HG02610 (cell line): Measurements from ENCODE around the gene YBX2.
"Not testable (repeated sequence)": the region's sequence is repeated elsewhere in the genome, so short reads cannot be mapped to it uniquely, and the experiment has no call there.

Source experiments
- ATAC-seq: cut with Tn5 transposase; IDR thresholded peaks from one replicate; pipeline ENCODE4 v1.9.1; 2021; ENCODE audit warnings: mild to moderate bottlenecking, moderate library complexity; ENCODE audit not compliant: unreplicated experiment

The YBX2 gene

DNA sequence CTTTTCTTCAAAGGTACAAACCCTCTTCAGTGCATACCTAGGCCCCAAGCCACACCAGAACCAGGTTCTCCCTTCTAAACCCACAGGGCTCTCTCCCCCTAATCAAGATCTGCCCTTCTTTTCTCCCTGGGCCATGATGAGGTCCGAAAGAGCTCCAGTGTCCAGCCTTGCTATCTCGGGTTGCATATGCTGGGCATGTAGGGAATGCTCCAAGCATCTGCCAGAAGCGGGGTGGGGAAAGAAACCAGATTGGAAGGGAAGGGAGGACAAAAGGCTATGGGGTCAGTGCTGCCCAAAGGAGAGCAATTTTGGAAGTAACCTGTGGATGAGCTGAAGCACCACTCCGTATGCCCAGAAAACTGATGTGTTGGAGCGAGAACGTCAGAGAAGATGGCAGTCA lies 45.2 kb downstream of the YBX2 start:
- ATAC-seq, result no peak

DNA sequence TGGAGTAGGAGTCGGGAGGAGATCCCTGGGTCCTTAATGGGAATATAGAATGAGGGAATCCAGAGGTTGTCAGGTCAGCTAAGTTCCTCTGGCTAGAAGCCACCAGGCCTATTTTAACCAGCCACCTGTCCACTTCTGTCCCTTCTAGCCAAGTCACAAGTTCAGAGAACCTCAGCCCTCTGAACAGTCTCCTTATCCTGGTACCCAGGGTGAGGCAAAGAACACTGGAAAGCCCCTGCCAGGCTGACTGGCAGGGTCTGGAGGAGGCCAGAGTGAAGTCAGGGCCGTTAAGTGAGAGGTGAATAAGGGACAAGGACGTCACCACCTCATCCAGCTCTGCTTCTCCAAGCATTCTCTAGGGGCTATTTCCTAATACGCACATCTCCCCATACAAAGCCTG lies 45.6 kb downstream of the YBX2 start:
- no peak for ATAC-seq

- ATAC-seq, result no peak
Observed at GRCh38 chr17:7246779-7247178, 47.7 kb downstream of the YBX2 start.

DNA sequence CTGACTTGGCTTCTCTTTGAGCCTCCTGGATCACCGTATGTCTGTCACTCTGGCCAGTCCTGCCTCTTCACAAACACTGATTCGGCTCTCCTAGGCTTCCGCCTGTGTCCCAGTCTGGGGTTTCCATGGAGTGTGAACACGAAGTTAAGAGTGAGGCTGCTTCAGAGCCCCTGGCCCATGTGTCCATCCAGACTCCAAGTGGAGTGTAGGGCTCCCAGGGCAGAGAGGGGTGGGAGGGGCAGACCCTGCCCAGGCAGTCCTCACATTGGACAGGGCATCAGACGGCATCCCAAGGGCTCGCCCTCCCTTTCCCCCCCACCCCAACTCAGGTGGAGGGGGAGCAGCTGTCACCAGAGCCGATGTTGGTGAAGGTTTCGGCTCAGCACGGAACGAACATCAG lies 50.6 kb downstream of the YBX2 start:
- ATAC-seq, result not testable (repeated sequence)

DNA sequence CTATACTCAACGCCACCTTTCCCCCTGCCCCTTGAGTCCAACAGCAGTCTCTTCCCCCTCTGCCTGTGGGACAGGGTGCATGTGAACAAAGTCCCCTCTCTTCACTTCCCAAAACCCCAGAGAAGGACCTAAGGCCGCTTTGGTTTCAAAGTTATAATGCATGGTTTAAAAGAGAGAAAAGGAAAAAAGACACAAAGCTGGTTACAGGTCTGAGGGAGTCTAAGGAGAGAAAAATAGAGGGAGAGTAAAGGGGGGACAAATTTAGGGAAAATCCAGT lies 51.0 kb downstream of the YBX2 start:
- ATAC-seq, result no peak

GRCh38 chr17:7242717-7243452 lies 51.6 kb downstream of the YBX2 start:
- ATAC-seq, result peak; percentile 33

DNA sequence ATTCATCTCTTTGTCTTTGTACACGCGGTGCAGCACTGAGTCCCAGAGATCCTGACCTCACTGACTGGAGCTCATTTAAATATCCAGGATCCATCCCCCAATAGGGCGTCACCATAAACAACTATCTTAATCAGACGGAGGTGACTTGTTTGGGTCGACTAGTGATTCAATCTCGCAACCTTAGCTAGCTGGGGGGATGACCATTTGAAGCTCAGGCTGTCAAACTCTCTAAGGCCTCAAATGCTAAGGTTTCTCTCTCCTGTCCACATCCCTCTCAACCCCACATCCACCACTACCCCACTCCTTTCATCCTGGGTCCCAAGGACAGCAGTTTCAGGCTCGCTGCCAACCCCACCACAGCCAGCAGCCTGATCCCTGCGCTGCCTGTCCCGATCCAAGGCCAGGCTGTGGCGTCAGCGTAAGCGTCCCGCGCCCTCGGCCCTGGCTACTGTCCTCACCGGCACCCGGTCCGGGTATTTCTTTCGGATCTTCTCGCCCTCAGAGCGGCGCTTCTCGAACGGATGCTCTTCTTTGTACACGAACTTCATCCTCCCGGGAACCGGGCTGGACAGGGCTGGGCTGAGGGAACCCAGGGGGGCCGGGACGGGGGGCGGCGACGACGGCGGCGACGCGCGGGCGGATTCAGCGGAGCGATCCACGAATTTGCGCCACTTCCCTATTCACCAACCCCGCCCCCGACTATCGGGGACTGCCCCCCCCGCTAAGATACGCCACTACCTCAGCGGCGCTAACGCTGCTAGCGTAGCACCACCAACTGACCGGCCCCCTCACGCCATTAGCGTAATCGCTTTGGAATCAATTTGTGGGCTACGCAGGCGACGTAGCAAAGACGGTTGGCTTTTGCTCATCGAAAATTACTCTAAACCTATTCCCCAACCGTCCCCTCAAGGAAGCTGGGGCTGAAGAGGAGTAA lies 52.4 kb downstream of the YBX2 start, which contains the start of gene GABARAP:
Gene GABARAP, minus strand, starts transcription at position 667 of the 934 bp plus-strand sequence. Its CDS starts 119 bp downstream, at position 548.
- peak; percentile 25 for ATAC-seq

DNA sequence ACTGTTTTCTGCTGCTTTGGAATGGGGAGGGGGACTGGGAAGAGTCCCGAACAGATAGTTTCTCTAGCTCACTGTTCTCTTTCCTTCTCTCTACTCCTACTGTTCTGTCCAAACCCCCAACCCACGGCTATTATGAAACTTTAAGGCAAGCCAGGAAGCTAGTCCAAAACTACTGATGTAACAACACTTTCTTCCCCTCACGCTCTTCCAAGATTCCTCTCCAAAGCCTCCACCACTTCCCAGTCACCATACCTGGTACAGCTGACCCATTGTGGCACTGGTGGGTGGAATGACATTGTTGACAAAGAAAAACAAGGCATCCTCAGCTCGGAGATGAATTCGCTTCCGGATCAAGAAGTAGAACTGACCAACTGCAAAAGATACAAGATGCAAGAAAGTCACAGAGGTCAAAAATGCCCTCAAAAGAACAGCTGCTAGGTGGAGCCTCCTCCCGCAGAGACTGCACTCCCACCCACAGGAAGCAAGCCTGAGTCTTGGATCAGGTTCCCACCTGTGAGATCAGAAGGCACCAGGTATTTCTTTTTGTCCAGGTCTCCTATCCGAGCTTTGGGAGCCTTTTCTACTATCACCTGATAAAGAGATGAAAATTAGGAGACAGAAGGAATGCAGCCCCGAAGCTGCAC lies 53.2 kb downstream of the YBX2 start:
- no peak for ATAC-seq

DNA sequence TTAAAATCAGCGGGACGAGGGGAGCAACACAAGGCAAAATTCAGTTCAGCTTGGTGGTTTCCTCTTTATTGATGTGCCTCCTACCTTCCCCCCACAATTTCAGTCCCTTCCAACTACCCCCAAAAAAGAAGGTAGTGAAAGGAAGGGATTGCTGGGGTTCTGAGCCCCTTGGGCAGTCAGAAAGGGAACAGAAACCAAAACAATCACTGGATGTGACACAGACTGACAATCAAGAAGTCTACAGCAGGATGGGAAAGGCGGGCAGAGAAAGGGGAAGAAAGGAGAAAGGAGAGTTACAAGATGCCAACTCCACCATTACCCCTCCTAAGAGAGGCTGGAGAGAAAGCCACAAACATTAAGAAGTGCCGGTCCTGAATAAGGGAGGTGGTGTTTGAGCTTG lies 54.1 kb downstream of the YBX2 start:
- no peak for ATAC-seq

DNA sequence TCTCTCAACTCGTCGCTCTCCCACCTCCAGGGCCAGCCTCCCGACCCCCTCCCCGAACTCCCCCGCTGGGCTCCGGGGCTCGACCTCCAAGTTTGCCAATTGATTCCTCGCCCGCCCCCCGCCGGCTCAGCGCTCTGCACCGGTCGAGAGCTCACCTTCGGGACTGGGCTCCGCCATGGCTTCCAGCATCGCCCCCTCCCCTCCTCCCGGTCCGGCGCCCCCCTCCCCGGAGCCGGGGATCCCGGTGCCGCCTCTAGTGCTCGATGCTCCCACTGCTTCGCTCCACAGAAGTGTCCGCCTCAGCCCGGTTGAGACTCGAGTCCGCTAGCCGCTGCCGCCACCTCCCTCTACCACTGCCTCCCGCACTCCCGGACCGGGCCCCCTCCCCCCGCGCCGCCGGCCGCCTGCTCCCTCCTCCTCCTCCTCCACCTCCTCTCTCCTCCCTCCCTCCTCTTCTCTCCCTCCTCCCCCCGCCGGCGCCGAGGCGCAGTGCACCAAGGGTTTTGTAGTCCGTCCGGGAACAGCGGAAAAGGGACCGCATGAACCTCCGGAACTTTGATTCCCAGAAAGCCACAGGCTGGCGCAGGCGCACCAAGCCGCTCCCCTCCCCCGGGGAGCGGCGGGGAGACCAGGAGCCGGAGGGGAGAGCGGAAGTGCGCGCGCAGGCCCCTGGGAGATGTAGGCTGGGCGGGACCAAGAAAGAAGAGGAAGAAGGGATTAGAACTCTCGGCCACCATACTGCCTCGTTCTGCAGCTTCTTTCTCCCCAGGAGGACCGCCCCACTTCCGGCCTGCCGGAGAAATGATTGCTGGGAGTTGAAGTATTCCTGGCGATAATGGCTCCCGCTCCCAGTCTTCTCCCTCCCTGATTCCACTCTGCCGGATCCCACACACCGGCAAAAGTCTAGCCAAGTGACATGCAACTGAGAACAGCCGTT lies 55.1 kb downstream of the YBX2 start, which contains the start of gene PHF23:
Gene PHF23, minus strand, starts transcription at position 367 of the 937 bp plus-strand sequence. Its CDS starts 178 bp downstream, at position 189.
- peak; percentile 42 for ATAC-seq

- no peak for ATAC-seq
Observed at GRCh38 chr17:7238420-7239090, 55.9 kb downstream of the YBX2 start.
